ENCODE results near the gene CAB39L. TPM values are rescaled to one million over a fixed set of nuclear protein-coding genes. Genes with fewer than 3 reads are reported as not detected.
"Not testable (repeated sequence)": the region's sequence is repeated elsewhere in the genome, so short reads cannot be mapped to it uniquely, and the experiment has no call there.

CAB39L gene
- total RNA-seq, 4 donors from 2014 or later: 23.3 to 41.0 (median 31.0) TPM

GRCh38 chr13:49296659-49297058 is 147.2 kb downstream of the CAB39L start:
- no peak for DNase-seq
- Histone ChIP-seq H3K4me3 (replicated peaks in 1 of 3) (no peak overlapping the region), H3K27me3 (no peaks in the 10 kb centered on the region), H3K9me3 (no peaks in the 10 kb centered on the region), H3K36me3 (no peaks in the 10 kb centered on the region), H3K4me1 (peaks cover 32 to 37% of the 10 kb centered on the region in 2 donors), H3K27ac (peak overlapping the region in 1 of 3 donors; percentile 17)
- no peak for TF ChIP-seq POLR2A (IDR thresholded peaks at IDR 0.05)
- no peak for TF ChIP-seq CTCF (IDR thresholded peaks at IDR 0.05)
- WGBS, 2 donors: 97 to 100% methylated on average over 2 of the region's 2 CpGs
- intact Hi-C loops (cut with DNase I): no loop called here

GRCh38 chr13:49295244-49295643 is 148.6 kb downstream of the CAB39L start:
- TF ChIP-seq CTCF (IDR thresholded peaks at IDR 0.05) (no peak), POLR2A (IDR thresholded peaks at IDR 0.05) (no peak)

GRCh38 chr13:49294723-49295122 is 149.1 kb downstream of the CAB39L start:
- H3K36me3 ChIP-seq; H3K9me3 ChIP-seq; H3K4me3 ChIP-seq (replicated peaks in 1 of 3); H3K27me3 ChIP-seq; intact Hi-C loops (cut with DNase I): not testable (repeated sequence)
- TF ChIP-seq POLR2A (IDR thresholded peaks at IDR 0.05): peak in 1 of 2 donors; percentile 2
- Histone ChIP-seq H3K27ac (peak overlapping the region in 2 of 3 donors; percentile 70 to 82), H3K4me1 (peaks cover 30 to 31% of the 10 kb centered on the region in 2 donors)
- WGBS, 2 donors: 84% methylated on average over 6 of the region's 6 CpGs
- DNase-seq: peak in 1 of 2 donors; percentile 57

More at GRCh38 chr13:49295244-49295643, 148.6 kb downstream of the CAB39L start:
- Histone ChIP-seq H3K4me3 (replicated peaks in 1 of 3) (no peak overlapping the region), H3K27ac (peak overlapping the region in 2 of 3 donors; percentile 70 to 82), H3K4me1 (peaks cover 30 to 32% of the 10 kb centered on the region in 2 donors), H3K36me3 (no peaks in the 10 kb centered on the region), H3K27me3 (no peaks in the 10 kb centered on the region), H3K9me3 (no peaks in the 10 kb centered on the region)
- DNase-seq: no peak
- 73 to 85% methylated on average over 6 of the region's 6 CpGs for WGBS, 2 donors
- intact Hi-C loops (cut with DNase I): no loop called here

GRCh38 chr13:49292742-49293486 is 150.9 kb downstream of the CAB39L start:
- Histone ChIP-seq H3K4me3 (replicated peaks in 1 of 3) (no peak overlapping the region), H3K9me3 (no peaks in the 10 kb centered on the region), H3K36me3 (no peaks in the 10 kb centered on the region), H3K27me3 (no peaks in the 10 kb centered on the region), H3K4me1 (peaks cover 18 to 19% of the 10 kb centered on the region in 2 donors), H3K27ac (peak overlapping the region; percentile 70 to 89 (median 82))
- intact Hi-C loops (cut with DNase I): no loop called here
- TF ChIP-seq POLR2A (IDR thresholded peaks at IDR 0.05): peak in 1 of 2 donors; percentile 69
- no peak for TF ChIP-seq CTCF (IDR thresholded peaks at IDR 0.05)
- peak; percentile 96 to 98 for DNase-seq
- 10 to 16% methylated on average over 6 of the region's 6 CpGs for WGBS, 2 donors

- Histone ChIP-seq H3K4me1 (peaks cover 12 to 14% of the 10 kb centered on the region in 2 donors), H3K27ac (no peak overlapping the region), H3K9me3 (no peaks in the 10 kb centered on the region), H3K4me3 (replicated peaks in 1 of 3) (no peak overlapping the region), H3K36me3 (peaks cover 0 to 6% of the 10 kb centered on the region in 2 donors), H3K27me3 (no peaks in the 10 kb centered on the region)
- intact Hi-C loops (cut with DNase I): no loop called here
- no peak for DNase-seq
- TF ChIP-seq CTCF (IDR thresholded peaks at IDR 0.05): no peak
- no peak for TF ChIP-seq POLR2A (IDR thresholded peaks at IDR 0.05)
Observed at GRCh38 chr13:49288458-49288857, 155.4 kb downstream of the CAB39L start.
